ENCODE data around the gene USP17L26.
"Not testable (repeated sequence)": the region's sequence is repeated elsewhere in the genome, so short reads cannot be mapped to it uniquely, and the experiment has no call there.

DNA sequence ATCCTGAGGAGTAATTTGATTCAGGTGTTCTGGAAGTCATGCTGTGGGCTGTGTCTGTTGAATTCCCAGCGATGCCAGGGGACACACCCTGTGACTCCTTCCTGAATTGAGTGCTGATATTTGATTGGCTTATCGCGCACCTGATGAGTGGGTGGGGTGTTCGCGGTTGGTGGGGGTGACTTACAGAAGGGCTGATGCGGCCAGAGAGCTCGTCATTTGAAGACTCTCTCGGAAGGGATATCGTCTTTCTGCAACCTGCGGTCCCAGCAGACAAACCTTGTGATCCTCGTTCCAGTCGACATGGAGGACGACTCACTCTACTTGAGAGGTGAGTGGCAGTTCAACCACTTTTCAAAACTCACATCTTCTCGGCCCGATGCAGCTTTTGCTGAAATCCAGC, at the start of gene USP17L26:
- TF ChIP-seq, protein P1, sequence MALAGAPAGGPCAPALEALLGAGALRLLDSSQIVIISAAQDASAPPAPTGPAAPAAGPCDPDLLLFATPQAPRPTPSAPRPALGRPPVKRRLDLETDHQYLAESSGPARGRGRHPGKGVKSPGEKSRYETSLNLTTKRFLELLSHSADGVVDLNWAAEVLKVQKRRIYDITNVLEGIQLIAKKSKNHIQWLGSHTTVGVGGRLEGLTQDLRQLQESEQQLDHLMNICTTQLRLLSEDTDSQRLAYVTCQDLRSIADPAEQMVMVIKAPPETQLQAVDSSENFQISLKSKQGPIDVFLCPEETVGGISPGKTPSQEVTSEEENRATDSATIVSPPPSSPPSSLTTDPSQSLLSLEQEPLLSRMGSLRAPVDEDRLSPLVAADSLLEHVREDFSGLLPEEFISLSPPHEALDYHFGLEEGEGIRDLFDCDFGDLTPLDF (CRISPR knock-in tag; IDR thresholded peaks at IDR 0.05): not testable (repeated sequence)
- not testable (repeated sequence) for TF ChIP-seq CC2D1A (IDR thresholded peaks at IDR 0.05)
